Immature natural killer cell (primary cell): Measurements from ENCODE around the gene NDNF. TPM values are rescaled to one million over a fixed set of nuclear protein-coding genes. Genes with fewer than 3 reads are reported as not detected.

Experiments
- polyA plus RNA-seq, 3 donors: library from polyadenylated mRNA; unstranded; fragments of 300-500 nt; fragmentation: Illumina TruSeq; gene quantifications; one replicate each; pipeline ENCODE4 v1.2.3, GENCODE V29; 2021

Gene NDNF
- polyA plus RNA-seq, 3 donors from 2014 or later, result not detected

Other genes starting within 250 kb of the NDNF start
- under 1 TPM in 1 of 3 donors, not detected in 2; 0.08 TPM for gene PRDM5, start 149.8 kb downstream of the NDNF start, polyA plus RNA-seq
- gene TNIP3, start 91.8 kb upstream of the NDNF start, polyA plus RNA-seq, result 1 to 10 TPM in 1 of 3 donors, under 1 TPM in 1, not detected in 1; 1.00 to 1.3 TPM